Camera-type eye (tissue), 1 donor: ENCODE results near the gene SMIM29. TPM values are rescaled to one million over a fixed set of nuclear protein-coding genes. Genes with fewer than 3 reads are reported as not detected.

Source experiments
- total RNA-seq: library from RNA; depleted of rRNA; stranded (reverse); fragments of >200 nt; gene quantifications from one replicate; pipeline ENCODE4 v1.2.3, GENCODE V29; 2014

The SMIM29 gene
- total RNA-seq: 13.6 TPM

DNA sequence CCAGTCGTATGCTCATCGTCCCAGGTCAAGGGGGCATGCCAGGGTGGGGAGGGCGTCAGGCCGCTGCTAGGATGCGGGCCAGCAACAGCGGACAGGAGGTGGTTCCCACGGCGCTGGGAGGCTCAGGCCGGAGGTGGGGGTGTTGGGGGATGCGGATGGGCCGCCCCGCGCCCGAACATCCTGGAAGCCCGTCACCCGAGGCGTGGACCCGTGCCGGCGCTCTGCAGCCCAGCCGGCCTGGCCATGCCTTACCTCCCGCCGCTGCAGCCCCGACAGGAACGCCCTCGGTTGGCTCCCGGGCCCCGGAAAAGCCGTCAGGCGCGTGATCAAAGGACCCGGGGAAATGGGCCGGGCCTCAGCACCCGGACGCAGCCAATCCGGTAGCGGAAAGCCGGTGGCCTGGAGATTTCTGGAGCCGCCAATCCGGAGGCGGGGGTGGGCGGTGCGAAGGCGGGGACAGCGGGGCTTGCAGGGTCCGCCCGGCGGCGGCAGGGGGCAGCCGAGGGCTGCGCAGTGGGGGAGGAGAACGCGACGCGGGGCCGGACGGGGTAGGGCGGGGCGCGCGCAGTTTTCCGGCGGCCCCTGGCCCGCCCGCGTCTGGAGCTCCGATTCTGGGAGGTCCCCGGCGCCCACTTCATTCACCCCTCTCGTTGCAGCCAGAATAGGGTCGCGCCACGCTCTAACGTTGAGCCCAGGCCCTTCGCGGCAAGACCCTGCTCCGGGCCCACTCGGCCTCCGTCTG lies at the start of gene SMIM29:
Gene SMIM29, minus strand, starts transcription at position 280 of the 742 bp plus-strand sequence. CDS start 1,215 bp downstream, outside the sequence.

GRCh38 chr6:34236443-34237315 lies 12.1 kb downstream of the SMIM29 start, which contains the start of gene HMGA1:
Gene HMGA1 (plus strand): TSS chr6:34236873. CDS start chr6:34240781, 3,908 bp downstream.

Other genes with a start within 250 kb of the SMIM29 start
- gene GRM4, start 102.9 kb downstream of the SMIM29 start, total RNA-seq: 8.1 TPM
- gene HMGA1, start 12.1 kb downstream of the SMIM29 start, total RNA-seq: 48.7 TPM
- 78.5 TPM for gene NUDT3, start 143.7 kb upstream of the SMIM29 start, total RNA-seq
- 1,229 TPM for gene RPS10, start 177.1 kb upstream of the SMIM29 start, total RNA-seq
- gene PACSIN1, start 217.1 kb upstream of the SMIM29 start, total RNA-seq: 32.2 TPM